ENCODE results near the gene ROR2.
"Not testable (repeated sequence)": the region's sequence is repeated elsewhere in the genome, so short reads cannot be mapped to it uniquely, and the experiment has no call there.

Gene ROR2

GRCh38 chr9:91677822-91678436 lies 272.1 kb downstream of the ROR2 start:
- no peak for DNase-seq (ENCODE audit: low read depth)

DNA sequence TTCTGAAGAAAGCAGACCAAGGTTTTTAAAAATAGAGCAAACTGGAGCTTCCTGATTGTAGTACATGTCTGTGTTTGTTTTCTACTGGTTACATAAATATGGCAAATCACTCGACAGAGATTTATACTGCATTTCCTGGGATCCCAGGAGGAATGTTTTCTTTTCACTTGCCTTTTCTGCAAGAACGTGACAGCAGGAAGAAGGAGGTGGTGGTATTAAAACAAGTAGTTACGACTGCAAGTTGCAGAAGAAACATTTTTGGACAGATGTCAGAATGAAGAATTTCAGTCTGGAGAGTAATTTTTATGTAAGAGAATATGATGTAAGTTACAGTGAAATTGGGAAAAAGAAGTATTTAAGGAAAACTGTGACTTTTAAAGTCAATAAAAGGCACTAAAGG lies 272.7 kb downstream of the ROR2 start:
- no peak for DNase-seq (ENCODE audit: low read depth)

GRCh38 chr9:91676046-91676445 lies 274.0 kb downstream of the ROR2 start:
- DNase-seq (ENCODE audit: low read depth) = no peak

GRCh38 chr9:91664663-91665062 lies 285.4 kb downstream of the ROR2 start:
- DNase-seq (ENCODE audit: low read depth) = no peak

DNA sequence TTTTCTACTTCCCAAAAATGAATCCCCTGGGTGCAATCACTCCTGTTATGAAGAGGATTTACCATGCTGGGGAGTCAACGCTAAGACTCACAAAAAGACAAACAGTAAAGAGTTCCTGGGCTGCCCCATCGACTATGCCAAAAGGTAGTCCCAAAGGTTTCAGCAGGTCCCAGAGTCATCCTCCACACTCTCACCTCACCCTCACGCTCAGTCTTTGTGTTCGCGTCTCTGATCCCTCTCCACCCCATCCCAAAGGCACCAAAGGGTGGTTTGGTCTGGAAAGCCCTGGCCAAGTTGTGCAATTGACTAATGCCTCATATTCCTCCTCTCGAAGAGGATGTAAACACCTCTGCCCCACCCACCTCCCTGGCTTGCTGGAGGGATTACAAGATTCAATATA lies 286.2 kb downstream of the ROR2 start:
- DNase-seq (ENCODE audit: low read depth) = no peak

DNA sequence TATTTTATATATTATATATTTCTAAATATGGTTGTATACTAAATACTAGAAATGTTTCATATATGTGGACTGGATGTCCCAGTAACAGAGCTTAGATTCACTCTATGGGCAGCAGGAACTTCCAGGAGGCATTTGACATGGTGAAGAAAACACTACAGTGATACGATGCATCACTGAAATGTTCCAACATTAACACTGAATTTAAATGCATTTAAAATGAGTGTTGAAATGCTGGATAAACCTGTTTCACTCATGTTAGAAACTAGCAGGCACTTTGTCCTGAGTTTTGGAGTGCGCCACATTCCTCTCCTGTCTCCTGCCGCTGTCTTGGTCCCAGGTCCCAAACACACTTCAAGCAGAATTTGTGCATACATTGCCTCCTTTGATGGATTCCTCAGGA lies 288.6 kb downstream of the ROR2 start:
- DNase-seq (ENCODE audit: low read depth) = no peak

DNA sequence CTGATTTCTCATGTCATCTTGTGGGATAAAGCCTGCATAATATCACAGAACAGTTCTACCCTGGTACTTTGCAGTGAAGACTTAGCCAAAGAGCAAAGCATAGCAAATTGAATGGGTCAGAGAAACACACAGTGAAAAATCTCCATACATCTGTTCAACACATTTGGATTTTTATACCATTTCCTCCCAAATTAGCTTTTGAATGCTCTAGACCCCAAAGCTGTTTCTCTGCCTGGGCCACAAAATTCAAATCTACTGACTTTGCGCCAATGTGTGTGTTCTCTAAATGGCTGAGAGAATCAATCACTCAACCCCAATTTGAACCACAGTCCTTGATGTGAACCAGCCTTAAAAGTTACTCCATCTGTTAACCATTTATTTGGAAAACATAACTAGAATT lies 289.5 kb downstream of the ROR2 start:
- no peak for DNase-seq (ENCODE audit: low read depth)

DNA sequence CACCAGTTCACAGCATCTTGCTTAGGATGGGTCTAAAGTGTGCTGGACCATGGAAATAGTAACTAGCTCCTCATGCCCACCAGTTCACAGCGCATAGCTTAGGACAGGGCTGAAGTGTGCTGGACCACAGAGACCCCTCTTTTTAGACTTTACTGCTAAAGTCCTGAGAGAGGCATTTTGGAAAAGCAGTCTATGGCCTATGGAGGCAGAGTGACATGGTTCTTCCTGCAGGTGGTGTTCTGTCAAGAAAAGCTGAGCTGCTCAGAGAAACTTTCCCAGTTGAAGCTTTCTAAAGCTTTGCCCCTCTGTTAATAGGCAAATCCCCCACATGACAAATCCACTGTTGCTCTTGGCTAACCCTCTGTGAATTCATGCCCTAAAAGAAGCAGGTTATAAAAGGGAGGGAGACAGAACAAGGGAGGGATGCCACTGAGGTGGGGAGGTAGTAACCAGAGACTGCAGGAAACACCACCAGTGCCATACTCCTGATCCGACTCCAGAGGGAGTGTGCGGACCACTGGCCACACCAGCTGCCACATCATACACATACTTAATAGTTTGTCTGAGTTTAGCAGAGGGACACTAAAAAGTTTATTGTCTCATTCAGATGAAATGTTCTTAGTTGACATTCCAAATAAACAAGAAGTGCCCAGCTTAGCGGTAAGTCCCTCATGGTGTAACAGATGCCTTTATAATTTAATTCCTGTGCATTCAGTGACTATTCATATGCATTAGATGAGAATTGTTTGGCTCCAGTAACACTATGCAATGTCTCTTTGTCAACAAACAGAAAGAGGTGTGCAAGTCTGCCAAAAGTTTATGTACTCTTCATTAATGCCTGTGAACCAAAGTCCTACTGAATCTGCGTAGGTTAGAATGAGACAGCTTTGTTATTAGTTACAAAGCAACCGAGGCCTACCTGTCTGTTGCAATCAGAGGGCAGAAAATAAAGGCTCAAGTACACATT lies 290.2 kb downstream of the ROR2 start:
- DNase-seq (ENCODE audit: low read depth) = no peak

DNA sequence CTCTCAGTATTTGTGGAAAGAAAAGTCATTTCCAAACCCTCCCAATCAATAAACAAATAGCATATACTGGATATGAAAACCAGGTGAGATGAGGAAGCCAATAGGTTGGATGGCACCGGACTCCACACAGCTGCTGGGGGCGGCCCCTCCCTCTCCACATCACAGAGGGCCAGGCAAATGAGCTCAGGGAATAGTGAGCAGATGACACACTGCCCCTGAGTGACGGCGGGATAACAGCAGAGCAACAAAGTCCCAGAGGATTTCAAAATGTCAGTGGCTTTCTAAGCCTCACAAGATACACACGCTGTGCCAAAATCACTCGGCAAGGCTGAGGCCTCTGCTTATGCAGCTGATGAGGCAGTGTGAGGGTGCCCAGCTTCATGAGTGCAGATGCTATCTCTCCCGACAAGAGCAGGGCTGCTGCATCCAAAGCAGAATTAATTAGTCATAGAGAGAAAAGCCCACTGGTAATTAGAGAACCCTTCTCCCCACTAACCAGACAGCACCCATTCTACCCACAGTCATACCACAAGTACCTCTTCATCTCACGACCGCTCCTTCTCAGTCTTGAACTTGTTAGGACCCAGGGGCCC lies 291.4 kb downstream of the ROR2 start:
- DNase-seq (ENCODE audit: low read depth) = no peak

- no peak for DNase-seq (ENCODE audit: low read depth)
Measured at GRCh38 chr9:91657501-91657900, 292.5 kb downstream of the ROR2 start.

DNA sequence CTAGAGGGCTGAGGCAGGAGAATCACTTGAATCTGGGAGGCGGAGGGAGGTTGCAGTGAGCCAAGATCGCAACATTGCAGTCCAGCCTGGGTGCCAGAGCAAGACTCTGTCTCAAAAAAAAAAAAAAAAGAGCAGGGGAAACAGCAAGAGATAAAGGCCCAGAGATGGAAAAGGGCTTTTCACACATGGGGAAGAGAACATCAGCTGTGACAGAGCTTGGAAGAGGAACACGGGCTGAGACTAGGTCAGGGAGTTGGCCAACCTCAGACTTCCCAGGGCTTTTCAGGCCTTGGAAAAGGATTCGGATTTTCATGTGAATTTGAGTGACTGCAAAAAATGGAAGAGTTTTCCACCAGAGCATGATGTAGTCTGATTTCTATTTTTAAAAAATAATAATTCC lies 294.4 kb downstream of the ROR2 start:
- DNase-seq (ENCODE audit: low read depth) = no peak

DNA sequence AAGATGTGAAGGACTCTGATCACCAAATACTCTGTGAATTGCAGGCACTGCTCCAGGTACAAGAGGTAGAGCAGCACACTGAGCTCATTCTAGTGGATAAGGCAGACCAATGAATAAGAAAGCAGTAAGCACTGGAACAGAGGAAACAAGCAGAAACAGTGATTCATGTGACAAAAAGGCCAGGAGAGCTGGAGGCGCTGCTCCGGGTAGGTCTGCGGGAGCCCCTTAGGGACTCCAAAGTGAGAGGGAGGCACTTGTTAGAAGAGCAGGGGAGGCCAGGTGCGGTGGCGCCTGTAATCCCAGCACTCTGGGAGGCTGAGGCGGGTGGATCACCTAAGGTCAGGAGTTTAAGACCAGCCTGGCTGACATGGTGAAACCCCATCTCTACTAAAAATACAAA lies 294.8 kb downstream of the ROR2 start:
- DNase-seq (ENCODE audit: low read depth) = no peak

DNA sequence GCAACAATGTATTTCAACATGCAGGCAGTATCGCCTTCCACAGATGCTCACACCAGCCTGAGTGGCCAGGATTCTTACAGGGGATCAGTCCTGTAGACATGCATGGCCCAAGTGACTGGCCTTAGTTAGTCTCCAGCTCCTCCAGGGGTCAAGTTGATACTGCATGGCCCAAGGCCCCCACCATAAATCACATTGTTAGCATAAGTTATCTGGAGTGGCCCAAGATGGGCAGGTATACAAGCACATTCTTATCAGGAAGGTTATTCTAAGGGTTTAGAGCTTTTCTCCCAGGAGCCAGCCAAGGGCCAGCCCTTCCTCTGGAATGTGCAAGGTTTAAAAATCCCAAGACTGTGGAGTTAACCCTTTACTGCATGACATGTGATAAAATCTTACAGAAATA lies 295.5 kb downstream of the ROR2 start:
- DNase-seq (ENCODE audit: low read depth) = no peak

- no peak for DNase-seq (ENCODE audit: low read depth)
Measured at GRCh38 chr9:91647371-91647770, 302.7 kb downstream of the ROR2 start.

DNA sequence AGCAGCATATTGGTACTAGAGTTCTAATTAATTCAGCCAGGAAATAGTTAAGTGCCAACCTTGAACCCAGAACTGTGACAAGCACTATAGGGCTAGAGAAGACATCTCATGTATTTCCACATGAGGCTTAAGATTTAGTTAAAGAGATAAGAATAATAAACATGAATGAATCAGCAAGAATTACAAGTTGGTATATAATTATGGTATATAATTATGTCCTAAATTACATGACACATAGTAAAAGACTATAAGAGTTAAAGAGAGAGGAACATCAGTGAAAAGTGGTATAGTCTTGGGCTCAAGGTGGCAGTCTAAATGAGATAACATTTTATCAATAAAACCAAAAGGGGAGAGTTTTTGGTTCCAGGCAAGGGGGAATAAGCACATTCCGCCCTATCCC lies 303.3 kb downstream of the ROR2 start:
- no peak for DNase-seq (ENCODE audit: low read depth)

- DNase-seq (ENCODE audit: low read depth) = no peak
Measured at GRCh38 chr9:91644433-91644832, 305.6 kb downstream of the ROR2 start.

DNA sequence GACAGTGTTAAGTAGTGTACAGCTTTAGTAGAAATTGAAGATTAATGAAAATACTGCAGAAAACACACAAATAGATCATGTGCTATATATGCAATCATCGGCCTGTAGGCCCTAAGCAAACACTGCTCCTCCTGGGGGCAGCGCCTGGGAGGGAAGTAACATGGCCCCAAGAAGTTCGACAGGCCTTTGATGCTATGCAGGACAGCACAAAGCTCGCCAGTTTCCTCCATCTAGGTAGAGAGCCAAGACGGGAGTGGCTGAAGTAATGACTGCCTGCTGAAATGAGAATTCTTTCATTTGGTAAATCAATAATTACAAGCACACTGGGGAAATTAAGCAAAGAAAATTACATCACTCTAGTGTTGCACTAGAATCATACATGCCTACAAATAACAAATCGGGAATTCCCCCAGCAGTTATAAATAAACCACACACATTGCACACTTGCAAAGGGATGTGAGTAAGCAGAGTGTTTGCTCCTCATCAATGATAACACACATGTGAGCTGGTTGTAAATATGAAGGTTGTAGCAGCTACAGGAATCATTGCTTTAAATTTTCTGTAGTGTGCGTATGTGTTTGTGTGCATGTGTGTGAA lies 306.4 kb downstream of the ROR2 start:
- no peak for DNase-seq (ENCODE audit: low read depth)

GRCh38 chr9:91642771-91643170 lies 307.3 kb downstream of the ROR2 start:
- DNase-seq (ENCODE audit: low read depth) = no peak

GRCh38 chr9:91640428-91640827 lies 309.6 kb downstream of the ROR2 start:
- no peak for DNase-seq (ENCODE audit: low read depth)

GRCh38 chr9:91639054-91639453 lies 311.0 kb downstream of the ROR2 start:
- no peak for DNase-seq (ENCODE audit: low read depth)

GRCh38 chr9:91634832-91635231 lies 315.2 kb downstream of the ROR2 start:
- DNase-seq (ENCODE audit: low read depth) = not testable (repeated sequence)

DNA sequence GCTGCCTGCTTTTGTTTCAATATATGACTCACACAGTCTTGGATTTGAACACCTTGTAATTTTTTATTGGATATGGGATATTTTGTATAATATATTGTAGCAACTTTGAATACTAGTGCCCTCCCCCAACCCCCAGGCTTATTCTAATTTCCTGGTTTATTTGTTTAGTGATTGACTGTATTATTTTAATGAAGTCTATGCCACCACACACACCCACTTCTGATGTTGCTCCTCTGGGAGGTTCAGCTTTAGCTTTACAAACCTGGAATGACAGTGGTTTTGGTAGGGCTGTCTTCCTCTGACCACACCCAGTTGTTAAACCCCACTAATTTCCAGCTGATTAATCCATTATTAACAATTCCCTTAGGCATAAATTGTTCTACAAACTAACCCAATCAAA lies 320.3 kb downstream of the ROR2 start:
- no peak for DNase-seq (ENCODE audit: low read depth)

- no peak for DNase-seq (ENCODE audit: low read depth)
Measured at GRCh38 chr9:91628892-91629291, 321.1 kb downstream of the ROR2 start.
